H1 (cell line): Measurements from ENCODE around the gene SSTR3. TPM values are rescaled to one million over a fixed set of nuclear protein-coding genes. Genes with fewer than 3 reads are reported as not detected.
A peak's percentile ranks its signal among the peaks of the same experiment; 100 is the strongest.

ENCODE experiments used
- CTCF ChIA-PET: fragments of 300-600 bp; sonication (Branson Sonifier 250); formaldehyde crosslinking; loops from one replicate; lab custom pipeline; 2021; ENCODE audit not compliant: partially characterized antibody; lab: Charles Lee
- POLR2A ChIA-PET: fragments of 300-600 bp; sonication (Branson Sonifier 250); formaldehyde crosslinking; loops from one replicate; lab custom pipeline; 2021; ENCODE audit warnings: inconsistent platforms; ENCODE audit not compliant: partially characterized antibody; lab: Charles Lee
- DNase-seq, 2 experiments: peaks; one replicate each; pipeline versions ENCODE4 v3.0.0 to v3.0.0-alpha.2; 2010 to 2022; ENCODE audit warnings: low spot score in 2 of 2, low read depth in 1 of 2, mixed read lengths in 1 of 2
- FAIRE-seq: peaks from 2 replicates; lab custom pipeline; 2011; peaks lifted over from hg19 to GRCh38; lab: Jason Lieb, UNC
- H2AFZ ChIP-seq: 2 replicates; pipeline ENCODE4 v1.8.1; 2012; ENCODE audit warnings: low read length, inconsistent platforms
- H2AK5ac ChIP-seq: 2 replicates; pipeline ENCODE4 v1.6.1; 2013; ENCODE audit warnings: low read depth, low read length
- H2BK120ac ChIP-seq: replicated peaks from 2 replicates; pipeline ENCODE3; 2013; ENCODE audit warnings: low read depth, low read length, inconsistent platforms
- H2BK12ac ChIP-seq: 2 replicates; pipeline ENCODE4 v1.6.1; 2013; ENCODE audit warnings: low read depth, low read length
- H2BK15ac ChIP-seq: 2 replicates; pipeline ENCODE4 v1.6.1; 2013; ENCODE audit warnings: low read length
- H2BK20ac ChIP-seq: 2 replicates; pipeline ENCODE4 v1.6.1; 2013; ENCODE audit warnings: low read length
- H2BK5ac ChIP-seq: 2 replicates; pipeline ENCODE4 v1.6.1; 2013; ENCODE audit warnings: low read depth, low read length
- H3K14ac ChIP-seq: 2 replicates; pipeline ENCODE4 v1.6.1; 2013; ENCODE audit warnings: inconsistent platforms; ENCODE audit not compliant: insufficient read length
- H3K18ac ChIP-seq: 2 replicates; pipeline ENCODE4 v1.6.1; 2013; ENCODE audit warnings: low read length; ENCODE audit errors: extremely low read depth
- H3K23ac ChIP-seq: 2 replicates; pipeline ENCODE4 v1.6.1; 2013; ENCODE audit warnings: inconsistent platforms; ENCODE audit not compliant: insufficient read length
- H3K23me2 ChIP-seq: 2 replicates; pipeline ENCODE4 v1.6.1; 2013; ENCODE audit warnings: low read depth, low read length
- H3K27ac ChIP-seq: 2 replicates; pipeline ENCODE4 v1.6.1; 2011; ENCODE audit warnings: low read depth, low read length, inconsistent platforms
- H3K27me3 ChIP-seq, 4 experiments: replicated peaks in 1 of 4; 1 replicate in 1 of 4; 2 replicates in 3 of 4; pipeline versions ENCODE4 v1.6.1 to v1.8.1; 2011 to 2013; ENCODE audit warnings: low read length in 3 of 4, mild to moderate bottlenecking in 3 of 4, inconsistent platforms in 2 of 4, mixed read lengths in 2 of 4, moderate library complexity in 1 of 4; ENCODE audit not compliant: control insufficient read depth in 3 of 4, insufficient read depth in 3 of 4; ENCODE audit errors: extremely low read depth in 1 of 4
- H3K36me3 ChIP-seq, 4 experiments: 2 replicates each; pipeline versions ENCODE4 v1.6.1 to v1.8.1; 2011 to 2013; ENCODE audit warnings: mild to moderate bottlenecking in 4 of 4, low read length in 3 of 4, moderate library complexity in 2 of 4, control low read depth in 1 of 4, inconsistent platforms in 1 of 4; ENCODE audit not compliant: insufficient read depth in 4 of 4, control insufficient read depth in 2 of 4
- H3K4ac ChIP-seq: replicated peaks from 2 replicates; pipeline ENCODE3; 2013; ENCODE audit warnings: low read length, low read depth, mixed read lengths, inconsistent platforms; ENCODE audit not compliant: insufficient read length
- H3K4me1 ChIP-seq, 4 experiments: replicated peaks in 1 of 4; 1 replicate in 1 of 4; 2 replicates in 3 of 4; pipeline versions ENCODE4 v1.6.1 to v1.8.1; 2011 to 2013; ENCODE audit warnings: low read length in 3 of 4, inconsistent platforms in 2 of 4, mixed read lengths in 1 of 4; ENCODE audit not compliant: insufficient read depth in 4 of 4, control insufficient read depth in 3 of 4
- H3K4me2 ChIP-seq, 2 experiments: 2 replicates each; pipeline versions ENCODE4 v1.6.1 to v1.8.1; 2011 to 2013; ENCODE audit warnings: low read depth in 2 of 2, low read length in 2 of 2, control low read depth in 1 of 2, inconsistent platforms in 1 of 2, mild to moderate bottlenecking in 1 of 2; ENCODE audit not compliant: insufficient read depth in 1 of 2
- H3K4me3 ChIP-seq, 4 experiments: fragments of 200-600, 300-600 bp in 1 of 4; sonication (generic), shearing (Covaris generic), sonication (Bioruptor Twin) in 1 of 4; 2 replicates each; pipeline versions ENCODE4 v1.5.1 to v1.8.1; 2011 to 2016; ENCODE audit warnings: low read length in 4 of 4, low read depth in 3 of 4, control low read depth in 2 of 4, inconsistent platforms in 2 of 4, mild to moderate bottlenecking in 2 of 4, mixed read lengths in 1 of 4, moderate library complexity in 1 of 4; ENCODE audit not compliant: insufficient read depth in 2 of 4; ENCODE audit errors: extremely low read depth in 1 of 4
- H3K56ac ChIP-seq: replicated peaks from 2 replicates; pipeline ENCODE3; 2013; ENCODE audit warnings: low read depth, mild to moderate bottlenecking, mixed read lengths, low read length, inconsistent platforms; ENCODE audit not compliant: insufficient read length
- H3K79me1 ChIP-seq: 2 replicates; pipeline ENCODE4 v1.6.1; 2013; ENCODE audit warnings: low read depth, low read length, control low read depth
- H3K79me2 ChIP-seq, 2 experiments: 2 replicates each; pipeline versions ENCODE4 v1.6.1 to v1.8.1; 2012 to 2013; ENCODE audit warnings: low read length in 2 of 2, mild to moderate bottlenecking in 2 of 2, inconsistent platforms in 1 of 2; ENCODE audit not compliant: insufficient read depth in 2 of 2, control insufficient read depth in 1 of 2
- H3K9ac ChIP-seq, 4 experiments: replicated peaks in 1 of 4; 1 replicate in 1 of 4; 2 replicates in 3 of 4; pipeline versions ENCODE4 v1.6.1 to v1.8.1; 2011 to 2013; ENCODE audit warnings: low read depth in 3 of 4, low read length in 3 of 4, control low read depth in 2 of 4, mild to moderate bottlenecking in 2 of 4, moderate library complexity in 2 of 4, inconsistent platforms in 1 of 4; ENCODE audit errors: extremely low read depth in 1 of 4
- H3K9me3 ChIP-seq, 2 experiments: 2 replicates each; pipeline versions ENCODE4 v1.6.1 to v1.8.1; 2012 to 2013; ENCODE audit warnings: mild to moderate bottlenecking in 2 of 2, moderate library complexity in 2 of 2, control low read depth in 1 of 2, inconsistent platforms in 1 of 2, low read depth in 1 of 2, low read length in 1 of 2, mixed read lengths in 1 of 2; ENCODE audit not compliant: insufficient read depth in 2 of 2
- H4K20me1 ChIP-seq, 2 experiments: replicated peaks in 1 of 2; 2 replicates each; pipeline versions ENCODE3 to v1.8.1; 2011 to 2013; ENCODE audit warnings: inconsistent platforms in 2 of 2, low read length in 2 of 2, mild to moderate bottlenecking in 1 of 2; ENCODE audit not compliant: insufficient read depth in 2 of 2, control insufficient read depth in 1 of 2
- H4K5ac ChIP-seq: 2 replicates; pipeline ENCODE4 v1.6.1; 2013; ENCODE audit warnings: low read length, low read depth, mixed read lengths, inconsistent platforms; ENCODE audit not compliant: insufficient read length
- H4K8ac ChIP-seq: 2 replicates; pipeline ENCODE4 v1.8.0; 2013; ENCODE audit warnings: mild to moderate bottlenecking, moderate library complexity, low read length, inconsistent platforms; ENCODE audit not compliant: insufficient read depth; ENCODE audit errors: extremely low read depth
- H4K91ac ChIP-seq: replicated peaks from 2 replicates; pipeline ENCODE3; 2013; ENCODE audit warnings: low read length, mixed read lengths, inconsistent platforms; ENCODE audit not compliant: insufficient read length
- BCL11A ChIP-seq, 2 experiments: IDR thresholded peaks; one replicate each; pipeline ENCODE4 v1.6.1; 2011; ENCODE audit warnings: low read depth in 2 of 2, low read length in 2 of 2, mild to moderate bottlenecking in 2 of 2
- WGBS, 2 experiments: shearing (Covaris generic) in 1 of 2; methylation state at CpG; one replicate each; pipeline versions ENCODE4 v1.1.6 to v1.1.7; 2013 to 2015; ENCODE audit warnings: low lambda C conversion rate in 2 of 2, mixed read lengths in 2 of 2, inconsistent platforms in 1 of 2, low coverage in 1 of 2, missing lambda C conversion rate in 1 of 2; ENCODE audit not compliant: insufficient replicate concordance in 2 of 2, insufficient coverage in 1 of 2, insufficient read length in 1 of 2; ENCODE audit errors: extremely low coverage in 1 of 2, missing lambda C conversion rate in 1 of 2; 5-methylcytosine and 5-hydroxymethylcytosine counted together
- polyA plus RNA-seq, 7 experiments: library from polyadenylated mRNA; depleted of rRNA in 3 of 7; stranded (reverse) in 5 of 7; unstranded in 2 of 7; fragments of >200 nt in 5 of 7; fragments of 200-250 nt in 2 of 7; gene quantifications; 1 replicate in 5 of 7; 2 replicates in 1 of 7; 4 replicates in 1 of 7; pipeline versions ENCODE4 v1.2.1 to v1.2.3, GENCODE V29; 2011 to 2013; ENCODE audit warnings: missing spikeins in 2 of 7, mixed read lengths in 2 of 7
- total RNA-seq: library from RNA; stranded (reverse); fragmentation: NEBNext Ultra II Directional; extraction: Animal tissue kit (Norgen Biotek cat#: 25700); gene quantifications from 2 replicates; pipeline ENCODE4 v1.2.1, GENCODE V29; 2021
- TF ChIP-seq, protein P1 (sequence below), 3 experiments: IDR thresholded peaks; 1 replicate in 2 of 3; 2 replicates in 1 of 3; pipeline versions ENCODE4 v1.5.1 to v1.6.1; 2011; ENCODE audit warnings: low read length in 3 of 3, mild to moderate bottlenecking in 3 of 3, inconsistent platforms in 2 of 3, low read depth in 1 of 3, moderate library complexity in 1 of 3; ENCODE audit not compliant: insufficient read depth in 1 of 3; ENCODE audit errors: control extremely low read depth in 1 of 3

The SSTR3 gene
- total and polyA plus RNA-seq, 2 of the 8 experiments (the other 6 are each of a cell fraction or from before 2014, with no cell fraction given): 0.22 to 0.77 TPM

- Histone ChIP-seq H2BK15ac (no peak overlapping the region), H3K23me2 (no peaks in the 10 kb centered on the region), H3K18ac (no peak overlapping the region; the same call in 1 of the 2 replicates), H2BK5ac (no peak overlapping the region), H3K79me1 (no peaks in the 10 kb centered on the region), H3K23ac (no peak overlapping the region), H3K27me3 (no peaks in the 10 kb centered on the region; a peak in 2 of 7 replicates), H4K91ac (no peak overlapping the region), H3K14ac (no peak overlapping the region), H3K9ac (no peak overlapping the region), H2AFZ (no peak overlapping the region), H2AK5ac (peak overlapping the region; percentile 20; the same call in 1 of the 2 replicates), H3K4me1 (peaks cover 0 to 4% (median under 1%) of the 10 kb centered on the region in 4 experiments; a peak in 3 of 7 replicates), H3K36me3 (no peaks in the 10 kb centered on the region), H4K20me1 (no peaks in the 10 kb centered on the region), H3K79me2 (no peaks in the 10 kb centered on the region), H4K8ac (no peak overlapping the region; the same call in 1 of the 2 replicates), H2BK12ac (no peak overlapping the region), H2BK120ac (no peak overlapping the region), H4K5ac (no peak overlapping the region), H3K4ac (no peak overlapping the region), H3K4me2 (no peak overlapping the region), H3K56ac (no peak overlapping the region), H3K4me3 (no peak overlapping the region), H3K27ac (no peak overlapping the region), H2BK20ac (no peak overlapping the region), H3K9me3 (no peaks in the 10 kb centered on the region)
- POLR2A ChIA-PET: no interaction called here
- DNase-seq (no peak), FAIRE-seq (no peak)
- 88% methylated on average over 22 of the region's 23 CpGs; no CpG with 5 or more reads in 1 of the 2 experiments for WGBS, 2 experiments
- CTCF ChIA-PET: interaction anchor here (0.7 to 4.5 kb wide), 9 partner anchors 9 to 84 kb away, joined by 4 to 25 read pairs (median 6); no protein-coding TSS in a partner anchor
- TF ChIP-seq, protein P1, sequence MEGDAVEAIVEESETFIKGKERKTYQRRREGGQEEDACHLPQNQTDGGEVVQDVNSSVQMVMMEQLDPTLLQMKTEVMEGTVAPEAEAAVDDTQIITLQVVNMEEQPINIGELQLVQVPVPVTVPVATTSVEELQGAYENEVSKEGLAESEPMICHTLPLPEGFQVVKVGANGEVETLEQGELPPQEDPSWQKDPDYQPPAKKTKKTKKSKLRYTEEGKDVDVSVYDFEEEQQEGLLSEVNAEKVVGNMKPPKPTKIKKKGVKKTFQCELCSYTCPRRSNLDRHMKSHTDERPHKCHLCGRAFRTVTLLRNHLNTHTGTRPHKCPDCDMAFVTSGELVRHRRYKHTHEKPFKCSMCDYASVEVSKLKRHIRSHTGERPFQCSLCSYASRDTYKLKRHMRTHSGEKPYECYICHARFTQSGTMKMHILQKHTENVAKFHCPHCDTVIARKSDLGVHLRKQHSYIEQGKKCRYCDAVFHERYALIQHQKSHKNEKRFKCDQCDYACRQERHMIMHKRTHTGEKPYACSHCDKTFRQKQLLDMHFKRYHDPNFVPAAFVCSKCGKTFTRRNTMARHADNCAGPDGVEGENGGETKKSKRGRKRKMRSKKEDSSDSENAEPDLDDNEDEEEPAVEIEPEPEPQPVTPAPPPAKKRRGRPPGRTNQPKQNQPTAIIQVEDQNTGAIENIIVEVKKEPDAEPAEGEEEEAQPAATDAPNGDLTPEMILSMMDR (IDR thresholded peaks at IDR 0.05; ENCODE audit: control extremely low read depth in 1 of 3, insufficient read depth in 1 of 3, low read depth in 1 of 3, low read length in 3 of 3): no peak
- TF ChIP-seq BCL11A (IDR thresholded peaks at IDR 0.05; ENCODE audit: low read depth in 2 of 2, low read length in 2 of 2): no peak
Measured at GRCh38 chr22:37176464-37177061, 35.7 kb downstream of the SSTR3 start.
